H9 (cell line): Measurements from ENCODE around the gene MAPK14. TPM values are rescaled to one million over a fixed set of nuclear protein-coding genes. Genes with fewer than 3 reads are reported as not detected.
A peak's percentile ranks its signal among the peaks of the same experiment; 100 is the strongest.

ENCODE experiments used
- DNase-seq: peaks from one replicate; pipeline ENCODE4 v3.0.0-alpha.2; 2017
- H2AFZ ChIP-seq: one replicate; pipeline ENCODE4 v1.6.1; 2013; ENCODE audit warnings: mild to moderate bottlenecking, low read length, control low read depth, moderate library complexity
- H2AK5ac ChIP-seq: 2 replicates; pipeline ENCODE4 v1.6.1; 2013; ENCODE audit warnings: low read length, control low read depth, mixed read lengths; ENCODE audit not compliant: insufficient read length
- H2BK120ac ChIP-seq: one replicate; pipeline ENCODE4 v1.6.1; 2013; ENCODE audit warnings: low read depth, mild to moderate bottlenecking, low read length, control low read depth, inconsistent platforms; ENCODE audit not compliant: poor library complexity, severe bottlenecking
- H2BK12ac ChIP-seq: 2 replicates; pipeline ENCODE4 v1.6.1; 2013; ENCODE audit warnings: low read length, control low read depth, mixed read lengths, low read depth; ENCODE audit not compliant: insufficient read length
- H2BK15ac ChIP-seq: 2 replicates; pipeline ENCODE4 v1.6.1; 2013; ENCODE audit warnings: low read depth, low read length, control low read depth
- H2BK20ac ChIP-seq: one replicate; pipeline ENCODE4 v1.6.1; 2013; ENCODE audit warnings: low read depth, mild to moderate bottlenecking, low read length, control low read depth, inconsistent platforms; ENCODE audit not compliant: poor library complexity, severe bottlenecking
- H2BK5ac ChIP-seq: 2 replicates; pipeline ENCODE4 v1.6.1; 2013; ENCODE audit warnings: low read length, control low read depth, mixed read lengths; ENCODE audit not compliant: insufficient read length
- H3K14ac ChIP-seq: 2 replicates; pipeline ENCODE4 v1.6.1; 2013; ENCODE audit warnings: low read length, control low read depth; ENCODE audit not compliant: insufficient read depth
- H3K18ac ChIP-seq: 2 replicates; pipeline ENCODE4 v1.6.1; 2013; ENCODE audit warnings: low read depth, mild to moderate bottlenecking, mixed read lengths, low read length, control low read depth; ENCODE audit not compliant: insufficient read length
- H3K23ac ChIP-seq: 2 replicates; pipeline ENCODE4 v1.6.1; 2013; ENCODE audit warnings: low read length, control low read depth, mixed read lengths, low read depth; ENCODE audit not compliant: insufficient read length
- H3K23me2 ChIP-seq: 2 replicates; pipeline ENCODE4 v1.6.1; 2013; ENCODE audit warnings: low read depth, mild to moderate bottlenecking, mixed read lengths, low read length, control low read depth; ENCODE audit not compliant: insufficient read length, poor library complexity, severe bottlenecking
- H3K27ac ChIP-seq: 2 replicates; pipeline ENCODE4 v1.5.1; 2013; ENCODE audit warnings: low read length, control low read depth, mixed read lengths, low read depth; ENCODE audit not compliant: insufficient read length
- H3K27me3 ChIP-seq: 2 replicates; pipeline ENCODE4 v1.6.1; 2013; ENCODE audit warnings: low read length, control low read depth, inconsistent platforms; ENCODE audit not compliant: insufficient read depth
- H3K4ac ChIP-seq: 2 replicates; pipeline ENCODE4 v1.6.1; 2013; ENCODE audit warnings: low read depth, mild to moderate bottlenecking, control low read depth, inconsistent platforms, low read length, moderate library complexity
- H3K4me1 ChIP-seq: 2 replicates; pipeline ENCODE4 v1.6.1; 2013; ENCODE audit warnings: low read length, control low read depth, inconsistent platforms; ENCODE audit not compliant: insufficient read depth
- H3K4me2 ChIP-seq: 2 replicates; pipeline ENCODE4 v1.6.1; 2013; ENCODE audit warnings: low read length, control low read depth, mixed read lengths; ENCODE audit not compliant: insufficient read length, insufficient read depth
- H3K56ac ChIP-seq: 2 replicates; pipeline ENCODE4 v1.6.1; 2013; ENCODE audit warnings: low read depth, mild to moderate bottlenecking, mixed read lengths, low read length, control low read depth; ENCODE audit not compliant: insufficient read length
- H3K79me1 ChIP-seq: 2 replicates; pipeline ENCODE4 v1.6.1; 2013; ENCODE audit warnings: low read depth, mild to moderate bottlenecking, moderate library complexity, low read length, control low read depth, inconsistent platforms; ENCODE audit not compliant: insufficient read depth, poor library complexity, severe bottlenecking
- H3K79me2 ChIP-seq: 2 replicates; pipeline ENCODE4 v1.6.1; 2013; ENCODE audit warnings: low read length, control low read depth, inconsistent platforms; ENCODE audit not compliant: insufficient read depth
- H3K9ac ChIP-seq: 2 replicates; pipeline ENCODE4 v1.6.1; 2013; ENCODE audit warnings: low read length, control low read depth, mixed read lengths; ENCODE audit not compliant: insufficient read length; ENCODE audit errors: extremely low read depth
- H3K9me3 ChIP-seq: one replicate; pipeline ENCODE4 v1.6.1; 2013; ENCODE audit warnings: low read depth, low read length, inconsistent platforms; ENCODE audit not compliant: control insufficient read depth
- H3T11ph ChIP-seq: one replicate; pipeline ENCODE4 v1.6.1; 2013; ENCODE audit warnings: mild to moderate bottlenecking, low read length, control low read depth, inconsistent platforms
- H4K20me1 ChIP-seq: one replicate; pipeline ENCODE4 v1.6.1; 2013; ENCODE audit not compliant: control insufficient read depth, insufficient read length, insufficient read depth
- H4K5ac ChIP-seq: 2 replicates; pipeline ENCODE4 v1.6.1; 2013; ENCODE audit warnings: low read depth, mild to moderate bottlenecking, mixed read lengths, low read length, control low read depth; ENCODE audit not compliant: insufficient read length
- H4K8ac ChIP-seq: replicated peaks from 2 replicates; pipeline ENCODE4 v1.6.1; 2013; ENCODE audit warnings: low read length, control low read depth, mixed read lengths, low read depth; ENCODE audit not compliant: insufficient read length
- H4K91ac ChIP-seq: 2 replicates; pipeline ENCODE4 v1.6.1; 2013; ENCODE audit warnings: low read depth, mild to moderate bottlenecking, moderate library complexity, mixed read lengths, low read length, control low read depth; ENCODE audit not compliant: insufficient read length
- H3K27ac Mint-ChIP-seq, 3 experiments: 2 replicates in 2 of 3; 3 replicates in 1 of 3; pipeline ENCODE4 v1.8.0; 2020 to 2021; ENCODE audit warnings: mixed read lengths in 3 of 3, mild to moderate bottlenecking in 1 of 3, moderate library complexity in 1 of 3
- H3K27me3 Mint-ChIP-seq: 2 replicates; pipeline ENCODE4 v1.8.0; 2021; ENCODE audit warnings: low read depth, mild to moderate bottlenecking, moderate library complexity, mixed read lengths
- H3K36me3 Mint-ChIP-seq, 3 experiments: 2 replicates in 2 of 3; 3 replicates in 1 of 3; pipeline ENCODE4 v1.8.0; 2020 to 2021; ENCODE audit warnings: low read depth in 3 of 3, mixed read lengths in 3 of 3; ENCODE audit not compliant: insufficient read depth in 1 of 3
- H3K4me1 Mint-ChIP-seq, 2 experiments: 2 replicates each; pipeline ENCODE4 v1.8.0; 2020; ENCODE audit warnings: mixed read lengths in 2 of 2
- H3K4me3 Mint-ChIP-seq, 2 experiments: 2 replicates in 1 of 2; 3 replicates in 1 of 2; pipeline ENCODE4 v1.8.0; 2020 to 2021; ENCODE audit warnings: mild to moderate bottlenecking in 2 of 2, mixed read lengths in 2 of 2, moderate library complexity in 1 of 2
- H3K9me3 Mint-ChIP-seq, 2 experiments: 2 replicates in 1 of 2; 3 replicates in 1 of 2; pipeline ENCODE4 v1.8.0; 2020; ENCODE audit warnings: mild to moderate bottlenecking in 2 of 2, mixed read lengths in 2 of 2, moderate library complexity in 1 of 2
- WGBS: extraction: QIAGEN DNeasy Blood & Tissue Kit; methylation state at CpG from one replicate; pipeline ENCODE4 v1.1.7; 2013; ENCODE audit warnings: missing lambda C conversion rate, low lambda C conversion rate, mixed read lengths; ENCODE audit not compliant: insufficient read length; ENCODE audit errors: extremely low coverage; 5-methylcytosine and 5-hydroxymethylcytosine counted together
- total RNA-seq: library from RNA; stranded (reverse); gene quantifications from 2 replicates; pipeline ENCODE4 v1.2.1, GENCODE V29; 2021
- TF ChIP-seq, protein P1 (sequence below): fragments of 200-600 bp; sonication (generic); conservative IDR thresholded peaks from 3 replicates; pipeline ENCODE4 v1.8.0; 2021; ENCODE audit warnings: antibody characterized with exemption, mild to moderate bottlenecking

MAPK14 gene
- total RNA-seq, 1 experiment from 2014 or later = 40.5 TPM

DNA sequence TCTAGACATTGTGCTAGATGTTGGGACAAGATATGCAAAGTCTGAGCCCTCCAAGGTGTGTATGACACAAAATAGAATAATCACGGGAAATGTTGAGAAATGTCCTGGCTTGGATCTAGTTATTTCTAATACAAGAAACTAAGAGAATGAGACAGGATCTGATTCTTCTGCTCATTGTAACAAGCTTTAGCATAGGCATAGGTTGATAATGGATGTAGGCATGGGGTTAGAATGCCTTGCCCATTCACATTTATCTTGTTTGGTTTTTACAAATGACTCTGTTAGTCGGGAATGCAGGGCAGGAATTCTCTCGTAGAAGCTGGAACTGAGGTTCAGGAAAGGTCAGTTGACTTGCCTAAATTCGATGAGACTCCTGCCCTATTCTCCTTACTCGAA is 1.7 kb upstream of the MAPK14 start:
- no peak overlapping the region for H3K14ac ChIP-seq
- H3K36me3 Mint-ChIP-seq = peaks cover 0 to 3% (median 0%) of the 10 kb centered on the region in 3 experiments; a peak in 2 of 7 replicates
- no peak overlapping the region for H4K91ac ChIP-seq
- no peak overlapping the region for H3K18ac ChIP-seq
- no peak overlapping the region for H2BK12ac ChIP-seq
- H3K27me3 ChIP-seq = no peaks in the 10 kb centered on the region
- no peaks in the 10 kb centered on the region for H3K79me1 ChIP-seq
- H3K4ac ChIP-seq = no peak overlapping the region
- H3K27ac ChIP-seq = no peak overlapping the region
- no peak overlapping the region for H3K27ac Mint-ChIP-seq
- H3K23ac ChIP-seq = no peak overlapping the region
- TF ChIP-seq, protein P1, sequence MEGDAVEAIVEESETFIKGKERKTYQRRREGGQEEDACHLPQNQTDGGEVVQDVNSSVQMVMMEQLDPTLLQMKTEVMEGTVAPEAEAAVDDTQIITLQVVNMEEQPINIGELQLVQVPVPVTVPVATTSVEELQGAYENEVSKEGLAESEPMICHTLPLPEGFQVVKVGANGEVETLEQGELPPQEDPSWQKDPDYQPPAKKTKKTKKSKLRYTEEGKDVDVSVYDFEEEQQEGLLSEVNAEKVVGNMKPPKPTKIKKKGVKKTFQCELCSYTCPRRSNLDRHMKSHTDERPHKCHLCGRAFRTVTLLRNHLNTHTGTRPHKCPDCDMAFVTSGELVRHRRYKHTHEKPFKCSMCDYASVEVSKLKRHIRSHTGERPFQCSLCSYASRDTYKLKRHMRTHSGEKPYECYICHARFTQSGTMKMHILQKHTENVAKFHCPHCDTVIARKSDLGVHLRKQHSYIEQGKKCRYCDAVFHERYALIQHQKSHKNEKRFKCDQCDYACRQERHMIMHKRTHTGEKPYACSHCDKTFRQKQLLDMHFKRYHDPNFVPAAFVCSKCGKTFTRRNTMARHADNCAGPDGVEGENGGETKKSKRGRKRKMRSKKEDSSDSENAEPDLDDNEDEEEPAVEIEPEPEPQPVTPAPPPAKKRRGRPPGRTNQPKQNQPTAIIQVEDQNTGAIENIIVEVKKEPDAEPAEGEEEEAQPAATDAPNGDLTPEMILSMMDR = no peak
- H3K56ac ChIP-seq = no peak overlapping the region
- peaks cover 8% of the 10 kb centered on the region for H3K23me2 ChIP-seq
- no peak overlapping the region for H2AFZ ChIP-seq
- H3K4me1 ChIP-seq = peaks cover 2% of the 10 kb centered on the region; the same call in 1 of the 2 replicates
- no peaks in the 10 kb centered on the region for H3K9me3 ChIP-seq
- H3K9me3 Mint-ChIP-seq = no peaks in the 10 kb centered on the region
- H4K20me1 ChIP-seq = no peaks in the 10 kb centered on the region
- H4K8ac ChIP-seq = no peak overlapping the region
- no peak overlapping the region for H3K9ac ChIP-seq
- H3K4me1 Mint-ChIP-seq = peaks cover 38 to 43% of the 10 kb centered on the region in 2 experiments
- no peak overlapping the region for H2BK20ac ChIP-seq
- no peak for DNase-seq
- no peak overlapping the region for H2BK15ac ChIP-seq
- no peak overlapping the region for H2BK120ac ChIP-seq
- WGBS = no CpG with 5 or more reads among the region's 5 CpGs
- no peak overlapping the region for H2AK5ac ChIP-seq
- H2BK5ac ChIP-seq = no peak overlapping the region
- H3K4me3 Mint-ChIP-seq = peak overlapping the region in 1 of 2 experiments; percentile 28; a peak in 1 of 5 replicates
- H3K4me2 ChIP-seq = no peak overlapping the region
- peaks cover 3% of the 10 kb centered on the region; the same call in 1 of the 2 replicates for H3K27me3 Mint-ChIP-seq
- H4K5ac ChIP-seq = no peak overlapping the region
- H3K79me2 ChIP-seq = peaks cover 5% of the 10 kb centered on the region; the same call in 1 of the 2 replicates
- H3T11ph ChIP-seq = no peak overlapping the region
